Measurements from ENCODE around the gene TTR. TPM values are rescaled to one million over a fixed set of nuclear protein-coding genes. Genes with fewer than 3 reads are reported as not detected.

Gene TTR
- polyA plus RNA-seq, 1 donor from 2014 or later: not detected

GRCh38 chr18:31572368-31572767 is 19.3 kb upstream of the TTR start:
- Mint-ChIP-seq H3K27me3 (peaks cover 4% of the 10 kb centered on the region), H3K4me3 (no peak overlapping the region), H3K27ac (no peak overlapping the region), H3K9me3 (no peaks in the 10 kb centered on the region), H3K36me3 (no peaks in the 10 kb centered on the region), H3K4me1 (no peaks in the 10 kb centered on the region)

GRCh38 chr18:31573051-31573450 is 18.6 kb upstream of the TTR start:
- no peaks in the 10 kb centered on the region for H3K36me3 Mint-ChIP-seq

GRCh38 chr18:31574359-31574758 is 17.3 kb upstream of the TTR start:
- Mint-ChIP-seq H3K9me3 (no peaks in the 10 kb centered on the region), H3K4me3 (no peak overlapping the region), H3K4me1 (no peaks in the 10 kb centered on the region), H3K27me3 (peaks cover 4% of the 10 kb centered on the region), H3K36me3 (no peaks in the 10 kb centered on the region), H3K27ac (no peak overlapping the region)

More at GRCh38 chr18:31573051-31573450, 18.6 kb upstream of the TTR start:
- Mint-ChIP-seq H3K27me3 (peaks cover 4% of the 10 kb centered on the region), H3K4me1 (no peaks in the 10 kb centered on the region), H3K27ac (no peak overlapping the region), H3K4me3 (no peak overlapping the region), H3K9me3 (no peaks in the 10 kb centered on the region)

GRCh38 chr18:31575515-31576257 is 16.0 kb upstream of the TTR start:
- Mint-ChIP-seq H3K36me3 (no peaks in the 10 kb centered on the region), H3K4me3 (no peak overlapping the region), H3K4me1 (no peaks in the 10 kb centered on the region), H3K9me3 (no peaks in the 10 kb centered on the region), H3K27me3 (peaks cover 4% of the 10 kb centered on the region), H3K27ac (no peak overlapping the region)

GRCh38 chr18:31576670-31577069 is 15.0 kb upstream of the TTR start:
- Mint-ChIP-seq H3K4me1 (no peaks in the 10 kb centered on the region), H3K27me3 (peaks cover 4% of the 10 kb centered on the region), H3K4me3 (no peak overlapping the region), H3K36me3 (no peaks in the 10 kb centered on the region), H3K27ac (no peak overlapping the region), H3K9me3 (no peaks in the 10 kb centered on the region)

- Mint-ChIP-seq H3K4me1 (no peaks in the 10 kb centered on the region), H3K27ac (no peak overlapping the region), H3K9me3 (no peaks in the 10 kb centered on the region), H3K4me3 (no peak overlapping the region), H3K27me3 (peaks cover 4% of the 10 kb centered on the region), H3K36me3 (no peaks in the 10 kb centered on the region)
Observed at GRCh38 chr18:31577195-31577594, 14.5 kb upstream of the TTR start.

- Mint-ChIP-seq H3K4me1 (no peaks in the 10 kb centered on the region), H3K9me3 (no peaks in the 10 kb centered on the region), H3K27me3 (no peaks in the 10 kb centered on the region), H3K4me3 (no peak overlapping the region), H3K27ac (no peak overlapping the region), H3K36me3 (no peaks in the 10 kb centered on the region)
Observed at GRCh38 chr18:31578126-31578525, 13.6 kb upstream of the TTR start.

- no peak overlapping the region for H3K4me3 Mint-ChIP-seq
- no peak overlapping the region for H3K27ac Mint-ChIP-seq
- H3K27me3 Mint-ChIP-seq: no peaks in the 10 kb centered on the region
- H3K9me3 Mint-ChIP-seq: no peaks in the 10 kb centered on the region
- H3K36me3 Mint-ChIP-seq: no peaks in the 10 kb centered on the region
- no peaks in the 10 kb centered on the region for H3K4me1 Mint-ChIP-seq
Observed at GRCh38 chr18:31579375-31579774, 12.3 kb upstream of the TTR start.

GRCh38 chr18:31581498-31582197 is 10.0 kb upstream of the TTR start:
- H3K9me3 Mint-ChIP-seq: no peaks in the 10 kb centered on the region

GRCh38 chr18:31583185-31583854 is 8.4 kb upstream of the TTR start:
- Mint-ChIP-seq H3K9me3 (no peaks in the 10 kb centered on the region), H3K4me3 (no peak overlapping the region), H3K4me1 (no peaks in the 10 kb centered on the region), H3K27me3 (no peaks in the 10 kb centered on the region), H3K27ac (no peak overlapping the region), H3K36me3 (no peaks in the 10 kb centered on the region)

More at GRCh38 chr18:31581498-31582197, 10.0 kb upstream of the TTR start:
- Mint-ChIP-seq H3K27me3 (no peaks in the 10 kb centered on the region), H3K36me3 (no peaks in the 10 kb centered on the region), H3K4me1 (no peaks in the 10 kb centered on the region), H3K4me3 (no peak overlapping the region), H3K27ac (no peak overlapping the region)

GRCh38 chr18:31585991-31586390 is 5.7 kb upstream of the TTR start:
- no peaks in the 10 kb centered on the region for H3K27me3 Mint-ChIP-seq
- H3K4me1 Mint-ChIP-seq: no peaks in the 10 kb centered on the region

GRCh38 chr18:31586616-31587015 is 5.1 kb upstream of the TTR start:
- Mint-ChIP-seq H3K4me1 (no peaks in the 10 kb centered on the region), H3K27me3 (no peaks in the 10 kb centered on the region), H3K4me3 (no peak overlapping the region), H3K36me3 (no peaks in the 10 kb centered on the region), H3K9me3 (no peaks in the 10 kb centered on the region), H3K27ac (no peak overlapping the region)

More at GRCh38 chr18:31585991-31586390, 5.7 kb upstream of the TTR start:
- Mint-ChIP-seq H3K27ac (no peak overlapping the region), H3K36me3 (no peaks in the 10 kb centered on the region), H3K9me3 (no peaks in the 10 kb centered on the region), H3K4me3 (no peak overlapping the region)

GRCh38 chr18:31587529-31587928 is 4.1 kb upstream of the TTR start:
- H3K4me3 Mint-ChIP-seq: no peak overlapping the region
- no peak overlapping the region for H3K27ac Mint-ChIP-seq
- H3K36me3 Mint-ChIP-seq: no peaks in the 10 kb centered on the region
- H3K4me1 Mint-ChIP-seq: no peaks in the 10 kb centered on the region
- no peaks in the 10 kb centered on the region for H3K27me3 Mint-ChIP-seq
- no peaks in the 10 kb centered on the region for H3K9me3 Mint-ChIP-seq

- no peaks in the 10 kb centered on the region for H3K27me3 Mint-ChIP-seq
- H3K4me3 Mint-ChIP-seq: no peak overlapping the region
- H3K36me3 Mint-ChIP-seq: no peaks in the 10 kb centered on the region
- H3K27ac Mint-ChIP-seq: no peak overlapping the region
- H3K4me1 Mint-ChIP-seq: no peaks in the 10 kb centered on the region
- H3K9me3 Mint-ChIP-seq: no peaks in the 10 kb centered on the region
Observed at GRCh38 chr18:31590570-31590969, 1.1 kb upstream of the TTR start.

- Mint-ChIP-seq H3K36me3 (no peaks in the 10 kb centered on the region), H3K27ac (no peak overlapping the region), H3K9me3 (no peaks in the 10 kb centered on the region), H3K4me3 (no peak overlapping the region), H3K4me1 (no peaks in the 10 kb centered on the region), H3K27me3 (no peaks in the 10 kb centered on the region)
Observed at GRCh38 chr18:31591113-31591512, 564 bp upstream of the TTR start.
